IPS-11a (cell line): ENCODE data around the gene TCP1.
"Not testable (repeated sequence)": the region's sequence is repeated elsewhere in the genome, so short reads cannot be mapped to it uniquely, and the experiment has no call there.

Source experiments
- H3K4me3 ChIP-seq: one replicate; pipeline ENCODE4 v1.5.1; 2013; ENCODE audit warnings: low read depth, low read length, control low read depth

TCP1 gene

GRCh38 chr6:159745081-159745480 is 44.3 kb downstream of the TCP1 start:
- no peak overlapping the region for H3K4me3 ChIP-seq

GRCh38 chr6:159742165-159742564 is 47.2 kb downstream of the TCP1 start:
- no peak overlapping the region for H3K4me3 ChIP-seq

- no peak overlapping the region for H3K4me3 ChIP-seq
Observed at GRCh38 chr6:159739341-159739740, 50.1 kb downstream of the TCP1 start.

GRCh38 chr6:159736908-159737307 is 52.5 kb downstream of the TCP1 start:
- no peak overlapping the region for H3K4me3 ChIP-seq

- not testable (repeated sequence) for H3K4me3 ChIP-seq
Observed at GRCh38 chr6:159733395-159733794, 56.0 kb downstream of the TCP1 start.

GRCh38 chr6:159732550-159732949 is 56.9 kb downstream of the TCP1 start:
- H3K4me3 ChIP-seq, result not testable (repeated sequence)

- H3K4me3 ChIP-seq, result no peak overlapping the region
Observed at GRCh38 chr6:159730332-159730676, 59.1 kb downstream of the TCP1 start.

- peak overlapping the region; percentile 17 for H3K4me3 ChIP-seq
Observed at GRCh38 chr6:159729598-159730331, 59.6 kb downstream of the TCP1 start.

- H3K4me3 ChIP-seq, result peak overlapping the region; percentile 96
Observed at GRCh38 chr6:159728531-159728964, 60.9 kb downstream of the TCP1 start.
